MM.1S (cell line): ENCODE data around the gene PLCB2.

Experiments used
- EZH2 ChIP-seq: fragments of 300-600 bp; sonication (generic); optimal IDR thresholded peaks from 2 replicates; pipeline ENCODE3; 2017; ENCODE audit warnings: low read depth, mild to moderate bottlenecking, antibody characterized with exemption, low read length, mixed read lengths
- EZH2phosphoT487 ChIP-seq: fragments of 300-600 bp; sonication (generic); IDR thresholded peaks from 2 replicates; pipeline ENCODE4 v1.6.1; 2018; ENCODE audit warnings: antibody characterized with exemption, low read length
- TF ChIP-seq, protein P1 (sequence below): fragments of 300-600 bp; sonication (generic); IDR thresholded peaks from 2 replicates; pipeline ENCODE4 v1.5.1; 2016; ENCODE audit warnings: antibody characterized with exemption, low read length, mixed read lengths

GRCh38 chr15:40241269-40242212 lies 66.2 kb downstream of the PLCB2 start:
- TF ChIP-seq, protein P1, sequence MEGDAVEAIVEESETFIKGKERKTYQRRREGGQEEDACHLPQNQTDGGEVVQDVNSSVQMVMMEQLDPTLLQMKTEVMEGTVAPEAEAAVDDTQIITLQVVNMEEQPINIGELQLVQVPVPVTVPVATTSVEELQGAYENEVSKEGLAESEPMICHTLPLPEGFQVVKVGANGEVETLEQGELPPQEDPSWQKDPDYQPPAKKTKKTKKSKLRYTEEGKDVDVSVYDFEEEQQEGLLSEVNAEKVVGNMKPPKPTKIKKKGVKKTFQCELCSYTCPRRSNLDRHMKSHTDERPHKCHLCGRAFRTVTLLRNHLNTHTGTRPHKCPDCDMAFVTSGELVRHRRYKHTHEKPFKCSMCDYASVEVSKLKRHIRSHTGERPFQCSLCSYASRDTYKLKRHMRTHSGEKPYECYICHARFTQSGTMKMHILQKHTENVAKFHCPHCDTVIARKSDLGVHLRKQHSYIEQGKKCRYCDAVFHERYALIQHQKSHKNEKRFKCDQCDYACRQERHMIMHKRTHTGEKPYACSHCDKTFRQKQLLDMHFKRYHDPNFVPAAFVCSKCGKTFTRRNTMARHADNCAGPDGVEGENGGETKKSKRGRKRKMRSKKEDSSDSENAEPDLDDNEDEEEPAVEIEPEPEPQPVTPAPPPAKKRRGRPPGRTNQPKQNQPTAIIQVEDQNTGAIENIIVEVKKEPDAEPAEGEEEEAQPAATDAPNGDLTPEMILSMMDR = no peak
- TF ChIP-seq EZH2 (no peak), EZH2phosphoT487 (no peak)
